Muscle of leg (tissue), 11 donors: ENCODE measurements around the gene SLC52A1. TPM values are rescaled to one million over a fixed set of nuclear protein-coding genes. Genes with fewer than 3 reads are reported as not detected.
A peak's percentile ranks its signal among the peaks of the same experiment; 100 is the strongest.
"Not testable (repeated sequence)": the region's sequence is repeated elsewhere in the genome, so short reads cannot be mapped to it uniquely, and the experiment has no call there.

Experiments
- DNase-seq: peaks from one replicate; pipeline ENCODE4 v3.0.0; 2013
- H3K27ac ChIP-seq: one replicate; pipeline ENCODE4 v1.5.1; 2013; ENCODE audit warnings: mild to moderate bottlenecking, low read length, control low read depth
- H3K27me3 ChIP-seq: one replicate; pipeline ENCODE4 v1.6.1; 2013; ENCODE audit warnings: low read length; ENCODE audit not compliant: control insufficient read depth, insufficient read depth
- H3K36me3 ChIP-seq: one replicate; pipeline ENCODE4 v1.6.1; 2013; ENCODE audit warnings: low read length; ENCODE audit not compliant: control insufficient read depth, insufficient read depth
- H3K4me1 ChIP-seq: one replicate; pipeline ENCODE4 v1.6.1; 2013; ENCODE audit warnings: low read length; ENCODE audit not compliant: control insufficient read depth, insufficient read depth
- H3K4me3 ChIP-seq: one replicate; pipeline ENCODE4 v1.5.1; 2013; ENCODE audit warnings: low read length, control low read depth
- H3K9me3 ChIP-seq: replicated peaks from 2 replicates; pipeline ENCODE4 v1.6.1; 2013; ENCODE audit warnings: low read depth, low read length; ENCODE audit not compliant: control insufficient read depth
- WGBS: methylation state at CpG from one replicate; pipeline ENCODE4 v1.1.5; 2013; ENCODE audit warnings: missing lambda C conversion rate; ENCODE audit not compliant: insufficient coverage; 5-methylcytosine and 5-hydroxymethylcytosine counted together
- polyA plus RNA-seq, 8 donors: library from polyadenylated mRNA; unstranded; fragments of 120-200 nt; gene quantifications; one replicate each; pipeline versions ENCODE4 v1.2.1 to v1.2.3, GENCODE V29; 2013; ENCODE audit warnings: inconsistent platforms in 1 of 8, low replicate concordance in 1 of 8; ENCODE audit not compliant: insufficient read length in 8 of 8, insufficient read depth in 1 of 8
- total RNA-seq: library from RNA; stranded (reverse); fragments of 120-200 nt; gene quantifications from one replicate; pipeline ENCODE4 v1.2.4, GENCODE V29; 2013

SLC52A1 gene
- total and polyA plus RNA-seq, 9 donors, result 0.04 to 0.31 (median 0.11) TPM; not detected in 1

- no peaks in the 10 kb centered on the region for H3K36me3 ChIP-seq
- peaks cover 15% of the 10 kb centered on the region for H3K27me3 ChIP-seq
- H3K4me3 ChIP-seq, result no peak overlapping the region
- no peak overlapping the region for H3K27ac ChIP-seq
- H3K9me3 ChIP-seq, result no peaks in the 10 kb centered on the region
- DNase-seq, result no peak
- peaks cover 4% of the 10 kb centered on the region for H3K4me1 ChIP-seq
- 96% methylated on average over 4 of the region's 6 CpGs for WGBS
Observed at GRCh38 chr17:5032865-5033264, 2.4 kb downstream of the SLC52A1 start.

- Histone ChIP-seq H3K4me3 (peak overlapping the region; percentile 43), H3K36me3 (no peaks in the 10 kb centered on the region), H3K27me3 (peaks cover 15% of the 10 kb centered on the region), H3K9me3 (no peaks in the 10 kb centered on the region), H3K4me1 (peaks cover 4% of the 10 kb centered on the region), H3K27ac (peak overlapping the region; percentile 65)
- WGBS, result 22% methylated on average over 4 of the region's 48 CpGs
- peak; percentile 93 for DNase-seq
Observed at GRCh38 chr17:5031365-5032082, 3.7 kb downstream of the SLC52A1 start.

GRCh38 chr17:5030168-5030567 lies 5.1 kb downstream of the SLC52A1 start:
- H3K27me3 ChIP-seq, H3K4me1 ChIP-seq, H3K36me3 ChIP-seq, DNase-seq, H3K27ac ChIP-seq, H3K4me3 ChIP-seq, H3K9me3 ChIP-seq: not testable (repeated sequence)
- WGBS, result no CpG with 5 or more reads among the region's 2 CpGs

- no peaks in the 10 kb centered on the region for H3K9me3 ChIP-seq
- peaks cover 4% of the 10 kb centered on the region for H3K4me1 ChIP-seq
- H3K36me3 ChIP-seq, result peaks cover 17% of the 10 kb centered on the region
- no peak overlapping the region for H3K4me3 ChIP-seq
- no peak overlapping the region for H3K27ac ChIP-seq
- WGBS, result 54% methylated on average over 3 of the region's 5 CpGs
- no peak for DNase-seq
- no peaks in the 10 kb centered on the region for H3K27me3 ChIP-seq
Observed at GRCh38 chr17:5027916-5028315, 7.3 kb downstream of the SLC52A1 start.

- 86% methylated on average over 5 of the region's 6 CpGs for WGBS
- peaks cover 4% of the 10 kb centered on the region for H3K4me1 ChIP-seq
Observed at GRCh38 chr17:5027299-5027698, 7.9 kb downstream of the SLC52A1 start.

GRCh38 chr17:5024604-5025003 lies 10.6 kb downstream of the SLC52A1 start:
- H3K9me3 ChIP-seq, result no peaks in the 10 kb centered on the region
- DNase-seq, result no peak
- no peaks in the 10 kb centered on the region for H3K4me1 ChIP-seq
- H3K4me3 ChIP-seq, result no peak overlapping the region
- peaks cover 43% of the 10 kb centered on the region for H3K36me3 ChIP-seq
- H3K27ac ChIP-seq, result no peak overlapping the region
- no peaks in the 10 kb centered on the region for H3K27me3 ChIP-seq
- WGBS, result 100% methylated on average over 3 of the region's 4 CpGs

More at GRCh38 chr17:5027299-5027698, 7.9 kb downstream of the SLC52A1 start:
- Histone ChIP-seq H3K27me3 (no peaks in the 10 kb centered on the region), H3K4me3 (no peak overlapping the region), H3K27ac (no peak overlapping the region), H3K36me3 (peaks cover 22% of the 10 kb centered on the region), H3K9me3 (no peaks in the 10 kb centered on the region)
- DNase-seq, result no peak

- Histone ChIP-seq H3K9me3 (no peaks in the 10 kb centered on the region), H3K4me3 (no peak overlapping the region), H3K27ac (no peak overlapping the region), H3K4me1 (no peaks in the 10 kb centered on the region), H3K36me3 (peaks cover 52% of the 10 kb centered on the region), H3K27me3 (no peaks in the 10 kb centered on the region)
- no peak for DNase-seq
- WGBS, result 92% methylated on average over 19 of the region's 29 CpGs
Observed at GRCh38 chr17:5023588-5024147, 11.6 kb downstream of the SLC52A1 start.

- Histone ChIP-seq H3K4me1 (no peaks in the 10 kb centered on the region), H3K9me3 (no peaks in the 10 kb centered on the region), H3K27me3 (no peaks in the 10 kb centered on the region), H3K27ac (no peak overlapping the region), H3K4me3 (no peak overlapping the region), H3K36me3 (peaks cover 61% of the 10 kb centered on the region)
- no peak for DNase-seq
- WGBS, result 93% methylated on average over 30 of the region's 30 CpGs
Observed at GRCh38 chr17:5022171-5022711, 13.0 kb downstream of the SLC52A1 start.

GRCh38 chr17:5020502-5021023 lies 14.7 kb downstream of the SLC52A1 start:
- no peak for DNase-seq
- peaks cover 71% of the 10 kb centered on the region for H3K36me3 ChIP-seq
- no peak overlapping the region for H3K4me3 ChIP-seq
- 81% methylated on average over 11 of the region's 20 CpGs for WGBS
- H3K27ac ChIP-seq, result no peak overlapping the region
- no peaks in the 10 kb centered on the region for H3K4me1 ChIP-seq
- H3K27me3 ChIP-seq, result no peaks in the 10 kb centered on the region
- H3K9me3 ChIP-seq, result no peaks in the 10 kb centered on the region

- H3K27me3 ChIP-seq, result no peaks in the 10 kb centered on the region
- no peaks in the 10 kb centered on the region for H3K4me1 ChIP-seq
- no peak overlapping the region for H3K27ac ChIP-seq
- no peaks in the 10 kb centered on the region for H3K9me3 ChIP-seq
- WGBS, result no CpG with 5 or more reads among the region's 1 CpG
- peaks cover 75% of the 10 kb centered on the region for H3K36me3 ChIP-seq
- no peak for DNase-seq
- H3K4me3 ChIP-seq, result no peak overlapping the region
Observed at GRCh38 chr17:5019475-5019956, 15.7 kb downstream of the SLC52A1 start.
